HG02973 (cell line): ENCODE data around the gene LITAF.

ENCODE experiments used
- ATAC-seq: cut with Tn5 transposase; IDR thresholded peaks from one replicate; pipeline ENCODE4 v1.9.1; 2021; ENCODE audit warnings: moderate library complexity; ENCODE audit not compliant: unreplicated experiment

Gene LITAF

DNA sequence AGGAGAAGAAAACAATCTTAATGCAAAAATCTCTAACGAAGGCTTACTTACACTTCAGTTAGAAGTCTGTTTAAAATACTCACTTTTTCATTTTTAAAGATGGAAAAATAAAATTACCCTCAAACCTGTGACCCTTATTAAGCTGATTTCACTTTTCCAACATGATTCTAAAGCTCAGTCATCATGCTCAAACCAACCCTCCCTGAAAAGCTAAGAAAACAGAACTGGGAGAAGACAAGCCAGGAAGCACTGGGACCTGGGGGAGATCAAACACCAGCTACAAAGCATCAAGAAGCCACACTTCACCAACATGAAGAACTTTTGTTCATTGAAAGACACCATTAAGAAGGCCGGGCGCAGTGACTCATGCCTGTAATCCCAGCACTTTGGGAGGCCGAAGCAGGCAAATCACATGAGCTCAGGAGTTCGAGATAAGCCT lies 88.8 kb downstream of the LITAF start:
- no peak for ATAC-seq
